Progenitor cell of endocrine pancreas (in vitro differentiated cells): ENCODE measurements around the gene SEMA7A. TPM values are rescaled to one million over a fixed set of nuclear protein-coding genes. Genes with fewer than 3 reads are reported as not detected.
"Not testable (repeated sequence)": the region's sequence is repeated elsewhere in the genome, so short reads cannot be mapped to it uniquely, and the experiment has no call there.

Experiments
- DNase-seq: peaks from one replicate; pipeline ENCODE4 v3.0.0; 2021; ENCODE audit warnings: low spot score; ENCODE audit not compliant: unreplicated experiment
- H3K27ac Mint-ChIP-seq: 2 replicates; pipeline ENCODE4 v1.8.0; 2021; ENCODE audit warnings: mild to moderate bottlenecking, moderate library complexity, mixed read lengths
- H3K27me3 Mint-ChIP-seq: 2 replicates; pipeline ENCODE4 v1.8.0; 2021; ENCODE audit warnings: mixed read lengths
- H3K36me3 Mint-ChIP-seq: 2 replicates; pipeline ENCODE4 v1.8.0; 2022; ENCODE audit warnings: mixed read lengths; ENCODE audit not compliant: insufficient read depth
- H3K4me1 Mint-ChIP-seq: 2 replicates; pipeline ENCODE4 v1.8.0; 2021; ENCODE audit warnings: low read depth, mixed read lengths
- H3K4me3 Mint-ChIP-seq: 2 replicates; pipeline ENCODE4 v1.8.0; 2021; ENCODE audit warnings: low read depth, mild to moderate bottlenecking, moderate library complexity, mixed read lengths
- H3K9me3 Mint-ChIP-seq: 2 replicates; pipeline ENCODE4 v1.8.0; 2021; ENCODE audit warnings: low read depth, mixed read lengths
- CTCF ChIP-seq: fragments of 200-600 bp; sonication (generic); IDR thresholded peaks from one replicate; pipeline ENCODE4 v1.5.0; 2021; ENCODE audit warnings: antibody characterized with exemption, mild to moderate bottlenecking; ENCODE audit not compliant: unreplicated experiment
- total RNA-seq: library from RNA; stranded (reverse); gene quantifications from 2 replicates; pipeline ENCODE4 v1.2.1, GENCODE V29; 2021

The SEMA7A gene
- total RNA-seq, 1 donor from 2014 or later: 1.9 TPM

- peaks cover 14% of the 10 kb centered on the region for H3K36me3 Mint-ChIP-seq
- H3K4me3 Mint-ChIP-seq: peak within 1 kb of the TSS; percentile 95
- H3K9me3 Mint-ChIP-seq: peaks cover 4% of the 10 kb centered on the region
Observed at GRCh38 chr15:74460871-74461846, 27.4 kb upstream of the SEMA7A start, which contains the start of gene UBL7. TSS of gene UBL7 (minus strand) at chr15:74461160. CDS start at chr15:74458867, 2,293 bp downstream.

GRCh38 chr15:74460298-74460697 is 26.5 kb upstream of the SEMA7A start:
- H3K27me3 Mint-ChIP-seq: no peaks in the 10 kb centered on the region
- peaks cover 11% of the 10 kb centered on the region for H3K36me3 Mint-ChIP-seq
- peaks cover 17% of the 10 kb centered on the region for H3K4me1 Mint-ChIP-seq
- no peak for DNase-seq
- no peak for TF ChIP-seq CTCF
- peaks cover 4% of the 10 kb centered on the region for H3K9me3 Mint-ChIP-seq
- peak overlapping the region; percentile 95 for H3K4me3 Mint-ChIP-seq
- H3K27ac Mint-ChIP-seq: peak overlapping the region; percentile 98

More at GRCh38 chr15:74460871-74461846, 27.4 kb upstream of the SEMA7A start, which contains the start of gene UBL7:
- Mint-ChIP-seq H3K27ac (peak within 1 kb of the TSS; percentile 98), H3K4me1 (peaks cover 17% of the 10 kb centered on the region), H3K27me3 (no peaks in the 10 kb centered on the region)
- DNase-seq: peak; percentile 93
- no peak for TF ChIP-seq CTCF

GRCh38 chr15:74459798-74460197 is 26.0 kb upstream of the SEMA7A start:
- DNase-seq: not testable (repeated sequence)
- H3K27ac Mint-ChIP-seq: peak overlapping the region; percentile 98
- peak overlapping the region; percentile 95 for H3K4me3 Mint-ChIP-seq

GRCh38 chr15:74458473-74458872 is 24.7 kb upstream of the SEMA7A start:
- H3K27me3 Mint-ChIP-seq: no peaks in the 10 kb centered on the region

More at GRCh38 chr15:74459798-74460197, 26.0 kb upstream of the SEMA7A start:
- not testable (repeated sequence) for H3K36me3 Mint-ChIP-seq, H3K9me3 Mint-ChIP-seq, H3K27me3 Mint-ChIP-seq
- H3K4me1 Mint-ChIP-seq: peaks cover 17% of the 10 kb centered on the region

GRCh38 chr15:74457036-74457435 is 23.3 kb upstream of the SEMA7A start:
- not testable (repeated sequence) for H3K27me3 Mint-ChIP-seq, DNase-seq, H3K9me3 Mint-ChIP-seq, H3K27ac Mint-ChIP-seq, H3K4me3 Mint-ChIP-seq
- Mint-ChIP-seq H3K4me1 (peaks cover 11% of the 10 kb centered on the region), H3K36me3 (peaks cover 11% of the 10 kb centered on the region)

More at GRCh38 chr15:74458473-74458872, 24.7 kb upstream of the SEMA7A start:
- Mint-ChIP-seq H3K36me3 (peaks cover 12% of the 10 kb centered on the region), H3K27ac (no peak overlapping the region), H3K4me1 (peaks cover 17% of the 10 kb centered on the region), H3K4me3 (no peak overlapping the region), H3K9me3 (peaks cover 3% of the 10 kb centered on the region)
- TF ChIP-seq CTCF: no peak
- DNase-seq: no peak

- Mint-ChIP-seq H3K36me3 (peaks cover 20% of the 10 kb centered on the region), H3K27ac (no peak overlapping the region), H3K4me1 (no peaks in the 10 kb centered on the region), H3K4me3 (no peak overlapping the region), H3K27me3 (no peaks in the 10 kb centered on the region), H3K9me3 (no peaks in the 10 kb centered on the region)
- TF ChIP-seq CTCF: no peak
- no peak for DNase-seq
Observed at GRCh38 chr15:74454764-74455500, 21.2 kb upstream of the SEMA7A start.
